Activated CD4-positive, alpha-beta T cell treated with anti-CD3 and anti-CD28 coated beads, Interleukin-2, Interleukin-4, amounts not matched to agents 100 ng/mL and 50 ng/mL, durations not matched to agents 16 hours and 8 hours (primary cell): ENCODE measurements around the gene ZNF593.

Experiments
- DNase-seq: peaks from one replicate; pipeline ENCODE4 v3.0.0-alpha.2; 2020; ENCODE audit warnings: low spot score

ZNF593 gene

GRCh38 chr1:26148887-26149286, 20.8 kb upstream of the ZNF593 start:
- no peak for DNase-seq

GRCh38 chr1:26153966-26154532, 15.7 kb upstream of the ZNF593 start:
- no peak for DNase-seq

DNA sequence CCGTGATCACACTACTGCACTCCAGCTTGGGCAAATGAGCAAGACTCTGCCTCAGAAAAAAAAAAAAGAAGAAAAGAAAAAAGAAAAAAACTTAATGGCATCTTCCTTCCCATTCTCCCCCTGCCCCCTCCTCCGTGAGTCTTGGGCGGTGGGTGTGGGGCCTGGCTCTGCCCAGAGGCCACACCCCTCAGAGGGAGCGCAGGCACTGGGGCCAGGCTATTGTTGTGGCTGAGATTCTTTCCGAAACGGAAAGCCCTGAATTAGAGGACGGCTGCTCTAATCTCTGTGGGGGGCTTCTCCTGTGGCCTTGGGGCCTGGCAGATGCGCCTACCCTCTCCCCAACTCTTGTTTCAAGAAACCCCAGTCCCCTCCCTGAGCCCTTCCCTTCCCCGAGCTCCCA, 15.0 kb upstream of the ZNF593 start:
- DNase-seq = no peak

GRCh38 chr1:26155370-26156284, 14.1 kb upstream of the ZNF593 start:
- no peak for DNase-seq

GRCh38 chr1:26156285-26157038, 13.2 kb upstream of the ZNF593 start:
- no peak for DNase-seq

DNA sequence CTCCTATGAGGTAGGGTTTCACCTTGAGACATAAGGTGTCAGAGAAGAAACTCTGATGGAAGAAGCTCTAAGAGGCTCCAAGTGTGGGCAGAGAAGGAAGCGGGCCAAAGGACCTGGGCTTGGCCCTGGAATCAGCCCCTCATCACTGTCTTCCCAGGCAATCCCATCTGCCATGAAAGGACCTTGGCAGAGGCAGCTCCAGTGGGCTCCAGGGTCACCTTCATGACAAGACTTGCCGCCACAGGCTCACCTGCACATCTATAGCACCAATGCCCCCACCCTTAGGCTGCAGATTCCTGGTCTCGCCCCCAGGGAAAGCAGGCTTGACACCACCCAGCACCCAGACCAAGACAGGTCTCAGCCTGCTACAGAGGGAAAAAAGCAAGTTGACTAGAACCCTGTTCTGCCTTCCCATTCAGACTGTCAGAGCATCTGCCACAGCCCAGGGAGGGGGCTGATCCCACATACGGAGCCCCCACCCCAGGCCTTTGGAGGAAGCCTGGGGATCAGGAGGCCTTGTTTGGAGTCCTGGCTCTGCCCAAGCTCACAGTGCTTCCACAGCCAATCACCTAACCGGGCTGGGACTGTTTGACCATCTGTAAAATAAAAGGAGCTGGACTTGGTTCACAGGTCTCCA, 11.3 kb upstream of the ZNF593 start:
- no peak for DNase-seq

GRCh38 chr1:26158908-26159742, 10.6 kb upstream of the ZNF593 start, which contains the start of gene FAM110D:
Gene FAM110D, plus strand, starts transcription at chr1:26159079. Its CDS starts 2,213 bp downstream, at chr1:26161292.
- no peak for DNase-seq

GRCh38 chr1:26159743-26160039, 10.0 kb upstream of the ZNF593 start:
- no peak for DNase-seq

DNA sequence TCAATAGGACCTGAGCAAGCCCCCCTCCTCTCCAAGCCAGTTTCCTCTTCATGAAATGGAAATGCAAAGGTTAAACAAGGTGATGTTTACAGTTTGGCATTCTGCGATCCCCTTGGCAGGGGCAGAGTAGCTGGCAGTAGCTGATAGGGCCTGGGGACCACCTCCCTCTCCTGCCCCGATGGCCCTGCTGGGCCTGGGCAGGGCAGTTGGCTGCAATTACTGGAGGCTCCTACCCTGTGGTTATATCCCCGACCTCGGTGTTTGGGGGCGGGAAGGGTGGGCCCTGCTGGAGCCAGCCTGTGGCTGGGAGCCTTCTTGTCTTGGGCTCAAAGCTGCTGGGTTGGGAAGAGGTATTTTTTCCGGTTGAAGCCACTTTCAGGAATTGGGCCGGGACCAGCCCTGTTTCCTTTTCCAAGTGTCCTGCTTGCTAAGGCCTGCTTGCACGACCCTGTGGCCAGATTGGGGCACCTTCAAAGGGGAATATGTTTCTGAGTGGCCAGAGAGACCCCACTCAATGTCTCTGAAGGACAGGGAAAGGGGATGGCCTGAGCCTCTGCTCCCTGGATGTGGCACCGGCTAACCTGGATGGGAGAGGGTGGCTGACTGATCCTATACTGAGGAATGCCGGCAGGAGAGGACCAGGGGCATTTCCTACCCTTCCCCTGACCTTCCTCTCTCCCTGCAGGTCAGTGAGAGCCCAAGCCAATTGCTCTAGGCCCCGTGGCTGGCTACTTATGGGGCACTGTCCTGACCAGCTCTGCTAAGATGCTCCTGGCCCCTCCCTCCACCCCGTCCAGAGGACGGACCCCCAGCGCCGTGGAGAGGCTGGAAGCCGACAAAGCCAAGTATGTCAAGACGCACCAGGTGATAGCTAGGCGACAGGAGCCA, 8.9 kb upstream of the ZNF593 start:
- DNase-seq = no peak

- DNase-seq = peak; percentile 27
Observed at GRCh38 chr1:26161415-26162219, 8.1 kb upstream of the ZNF593 start.

- no peak for DNase-seq
Observed at GRCh38 chr1:26162220-26162709, 7.4 kb upstream of the ZNF593 start.

DNA sequence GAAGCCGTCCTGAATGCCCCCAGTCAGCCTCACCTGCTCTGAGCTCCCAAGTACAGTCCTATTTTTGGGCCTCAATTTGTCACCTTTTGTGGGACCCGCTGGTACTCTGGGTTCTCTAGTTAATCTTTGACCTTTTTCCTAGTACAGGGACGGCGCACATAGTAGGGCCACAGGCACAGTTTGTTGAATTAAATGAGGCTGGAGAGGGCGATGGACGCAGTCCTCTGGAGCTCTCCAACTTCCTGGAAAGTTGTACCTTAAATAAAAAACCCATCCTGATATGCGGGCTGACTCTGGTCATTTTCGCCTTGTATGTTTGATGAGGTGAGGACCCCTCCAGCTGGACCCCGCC, 6.0 kb upstream of the ZNF593 start:
- DNase-seq = no peak

DNA sequence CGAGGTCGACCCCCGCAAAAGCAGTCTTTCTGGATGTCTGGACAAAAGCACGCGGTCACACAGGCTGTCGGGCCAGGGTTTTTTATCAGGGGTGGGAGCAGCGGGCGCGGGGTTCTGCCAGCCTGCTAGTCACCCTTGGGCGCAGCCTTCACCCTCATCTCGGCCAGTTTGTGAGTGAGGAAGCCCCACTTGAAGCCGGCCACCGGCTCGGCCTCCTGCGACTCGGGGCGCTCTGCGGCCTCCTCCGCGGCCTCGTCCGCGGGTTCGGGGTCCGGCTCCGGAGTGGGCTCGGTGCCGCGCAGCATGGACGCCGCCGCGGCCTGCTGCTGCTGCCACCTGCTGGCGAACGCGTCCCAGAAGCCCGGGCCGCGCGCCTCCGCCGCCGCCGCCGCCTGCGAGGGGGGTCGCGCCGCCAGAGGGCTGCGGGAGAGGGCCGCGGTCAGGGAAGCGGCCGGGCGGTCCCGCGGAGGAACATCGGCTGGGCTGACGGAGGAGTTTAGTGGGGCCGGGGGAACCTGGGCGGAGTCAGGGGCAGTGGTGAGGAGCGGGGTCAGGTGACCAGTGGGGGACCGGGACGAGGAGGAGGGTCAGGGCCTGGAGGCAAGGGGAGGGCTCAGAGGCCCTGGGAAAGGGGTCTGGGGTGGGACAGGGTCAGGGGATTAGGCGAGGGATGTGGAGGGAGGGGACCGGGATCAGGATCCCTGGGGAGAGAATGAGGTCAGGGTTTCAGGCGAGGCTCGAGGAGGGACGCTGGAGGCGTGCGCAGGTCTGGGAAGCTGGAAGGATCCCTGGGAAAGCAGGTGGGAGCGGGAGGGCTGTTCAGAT, 5.5 kb upstream of the ZNF593 start:
- DNase-seq = peak; percentile 28

GRCh38 chr1:26164861-26165842, 4.6 kb upstream of the ZNF593 start:
- no peak for DNase-seq

DNA sequence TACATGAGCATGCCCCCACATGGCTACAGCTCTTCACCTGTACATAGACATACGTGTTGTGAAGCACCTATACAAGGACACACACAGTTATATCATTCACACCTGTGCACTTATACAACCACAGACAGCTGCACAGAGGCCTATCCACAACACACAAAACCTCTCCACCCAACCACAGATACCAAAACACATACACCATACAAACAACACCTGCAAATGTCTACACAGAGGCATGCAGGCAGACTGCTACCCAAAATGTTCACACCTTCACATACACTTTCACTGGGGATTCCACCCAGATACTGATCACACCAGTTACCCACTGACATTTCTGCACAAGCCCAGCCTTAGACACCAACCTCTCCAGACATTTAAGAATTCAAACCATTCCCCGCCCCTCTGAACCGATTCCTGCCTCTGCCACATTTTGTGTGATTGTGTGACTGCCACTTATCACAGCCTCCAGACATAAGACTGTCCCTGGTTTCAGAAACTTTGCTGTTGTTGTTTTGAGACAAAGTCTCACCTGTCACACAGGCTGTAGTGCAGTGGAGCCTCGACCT, 2.9 kb upstream of the ZNF593 start:
- DNase-seq = no peak

- no peak for DNase-seq
Observed at GRCh38 chr1:26168410-26169197, 1.1 kb upstream of the ZNF593 start, which contains the start of gene C1orf232. Gene C1orf232, minus strand, starts transcription at chr1:26168963. Its CDS starts 464 bp downstream, at chr1:26168499.
